Measurements from ENCODE around the gene ABCC3.

The ABCC3 gene, protein sequence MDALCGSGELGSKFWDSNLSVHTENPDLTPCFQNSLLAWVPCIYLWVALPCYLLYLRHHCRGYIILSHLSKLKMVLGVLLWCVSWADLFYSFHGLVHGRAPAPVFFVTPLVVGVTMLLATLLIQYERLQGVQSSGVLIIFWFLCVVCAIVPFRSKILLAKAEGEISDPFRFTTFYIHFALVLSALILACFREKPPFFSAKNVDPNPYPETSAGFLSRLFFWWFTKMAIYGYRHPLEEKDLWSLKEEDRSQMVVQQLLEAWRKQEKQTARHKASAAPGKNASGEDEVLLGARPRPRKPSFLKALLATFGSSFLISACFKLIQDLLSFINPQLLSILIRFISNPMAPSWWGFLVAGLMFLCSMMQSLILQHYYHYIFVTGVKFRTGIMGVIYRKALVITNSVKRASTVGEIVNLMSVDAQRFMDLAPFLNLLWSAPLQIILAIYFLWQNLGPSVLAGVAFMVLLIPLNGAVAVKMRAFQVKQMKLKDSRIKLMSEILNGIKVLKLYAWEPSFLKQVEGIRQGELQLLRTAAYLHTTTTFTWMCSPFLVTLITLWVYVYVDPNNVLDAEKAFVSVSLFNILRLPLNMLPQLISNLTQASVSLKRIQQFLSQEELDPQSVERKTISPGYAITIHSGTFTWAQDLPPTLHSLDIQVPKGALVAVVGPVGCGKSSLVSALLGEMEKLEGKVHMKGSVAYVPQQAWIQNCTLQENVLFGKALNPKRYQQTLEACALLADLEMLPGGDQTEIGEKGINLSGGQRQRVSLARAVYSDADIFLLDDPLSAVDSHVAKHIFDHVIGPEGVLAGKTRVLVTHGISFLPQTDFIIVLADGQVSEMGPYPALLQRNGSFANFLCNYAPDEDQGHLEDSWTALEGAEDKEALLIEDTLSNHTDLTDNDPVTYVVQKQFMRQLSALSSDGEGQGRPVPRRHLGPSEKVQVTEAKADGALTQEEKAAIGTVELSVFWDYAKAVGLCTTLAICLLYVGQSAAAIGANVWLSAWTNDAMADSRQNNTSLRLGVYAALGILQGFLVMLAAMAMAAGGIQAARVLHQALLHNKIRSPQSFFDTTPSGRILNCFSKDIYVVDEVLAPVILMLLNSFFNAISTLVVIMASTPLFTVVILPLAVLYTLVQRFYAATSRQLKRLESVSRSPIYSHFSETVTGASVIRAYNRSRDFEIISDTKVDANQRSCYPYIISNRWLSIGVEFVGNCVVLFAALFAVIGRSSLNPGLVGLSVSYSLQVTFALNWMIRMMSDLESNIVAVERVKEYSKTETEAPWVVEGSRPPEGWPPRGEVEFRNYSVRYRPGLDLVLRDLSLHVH (N-terminal part only)

DNA sequence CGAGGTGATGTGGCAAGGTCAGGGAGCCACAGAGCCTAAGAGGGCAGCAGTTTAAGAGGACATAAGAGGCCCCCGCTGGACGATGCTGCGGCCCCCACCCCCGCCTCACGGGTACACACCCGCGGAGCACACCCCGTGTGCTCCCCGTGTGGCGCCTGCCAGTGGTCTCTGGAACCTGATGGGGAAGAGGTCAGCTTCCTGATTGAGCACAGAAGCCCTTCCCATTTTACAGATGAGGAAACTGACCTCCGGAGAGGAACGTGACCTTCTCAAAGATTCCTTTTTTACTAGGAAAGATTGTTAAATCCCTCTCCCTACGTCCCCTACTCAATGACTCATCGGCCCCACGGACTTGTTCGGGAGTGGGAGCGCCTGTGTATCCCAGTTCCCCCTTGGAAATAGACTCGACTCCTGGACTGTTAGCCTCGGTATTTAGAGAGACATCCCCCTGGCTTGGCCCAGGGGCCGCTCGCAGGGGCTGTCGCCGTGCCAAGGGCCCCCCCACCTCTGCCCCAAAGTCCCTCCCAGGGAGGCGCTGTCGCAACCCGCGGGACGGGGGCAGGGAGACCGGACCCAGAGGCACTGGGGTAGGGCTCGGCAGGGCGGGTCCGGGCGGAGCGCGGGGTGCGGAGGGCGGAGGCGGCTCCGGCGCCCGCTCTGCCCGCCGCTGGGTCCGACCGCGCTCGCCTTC, at the start of gene ABCC3:
Gene ABCC3 (plus strand): TSS at position 658 of the 691 bp plus-strand sequence. CDS start 56 bp downstream, outside the sequence.
- H3K4me1 Mint-ChIP-seq (ENCODE audit: low read depth): peaks cover 92% of the 10 kb centered on the region
- peak within 1 kb of the TSS; percentile 77 for H3K4me3 Mint-ChIP-seq
- peaks cover 36% of the 10 kb centered on the region for H3K27me3 Mint-ChIP-seq
- H3K27ac Mint-ChIP-seq: peak within 1 kb of the TSS; percentile 79
- intact Hi-C loops (cut with micrococcal nuclease): loop anchor here (10.0 kb wide), 1 partner anchor 70 kb away; the partner anchor contains the start of gene ANKRD40
- H3K36me3 Mint-ChIP-seq (ENCODE audit: low read depth): peaks cover 8% of the 10 kb centered on the region
- no peaks in the 10 kb centered on the region for H3K9me3 Mint-ChIP-seq

DNA sequence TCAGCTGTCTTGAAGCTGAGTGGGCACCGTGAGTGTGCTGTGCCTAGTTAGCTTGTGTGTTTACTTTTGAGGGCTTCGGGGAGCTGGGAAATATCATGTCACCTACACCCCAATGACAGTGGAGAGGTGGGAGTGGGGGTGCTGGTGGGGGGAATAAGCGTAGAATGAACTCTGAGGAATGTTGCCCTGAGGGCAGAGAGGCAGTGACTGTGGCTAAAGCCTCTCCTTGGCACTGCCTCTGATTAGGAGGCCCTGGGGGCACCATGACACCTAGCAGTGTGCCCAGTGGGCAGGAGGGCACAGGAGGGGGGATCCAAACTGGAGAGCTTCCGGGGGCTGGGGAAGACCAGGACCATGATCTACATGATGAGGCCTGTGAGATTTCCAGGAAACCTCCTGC, 49.3 kb upstream of the ABCC3 start:
- Mint-ChIP-seq H3K27me3 (peaks cover 52% of the 10 kb centered on the region), H3K36me3 (ENCODE audit: low read depth) (no peaks in the 10 kb centered on the region), H3K9me3 (no peaks in the 10 kb centered on the region), H3K4me3 (no peak overlapping the region), H3K27ac (no peak overlapping the region), H3K4me1 (ENCODE audit: low read depth) (no peaks in the 10 kb centered on the region)
- intact Hi-C loops (cut with micrococcal nuclease): no loop called here

DNA sequence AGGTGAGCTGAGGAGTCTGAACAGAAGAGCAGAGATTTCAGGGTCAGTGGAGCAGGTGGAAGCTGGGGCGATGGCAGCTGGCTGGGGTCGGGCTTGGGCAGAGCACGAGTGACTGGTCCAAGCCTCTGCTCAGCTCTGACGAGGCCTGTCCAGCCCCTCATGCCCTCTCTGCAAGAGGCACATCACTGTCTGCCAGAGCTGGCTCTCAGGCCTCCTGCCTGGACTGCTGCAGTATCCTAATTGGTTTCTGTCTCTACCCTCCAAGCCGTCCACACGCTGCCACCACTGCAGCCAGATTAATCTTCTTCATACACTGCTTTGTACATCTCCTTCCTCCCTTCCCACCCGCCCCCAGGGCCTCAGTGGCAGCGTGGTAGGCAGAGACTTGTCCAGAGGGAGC, 48.8 kb upstream of the ABCC3 start:
- Mint-ChIP-seq H3K9me3 (no peaks in the 10 kb centered on the region), H3K36me3 (ENCODE audit: low read depth) (no peaks in the 10 kb centered on the region), H3K27ac (no peak overlapping the region), H3K27me3 (peaks cover 47% of the 10 kb centered on the region), H3K4me3 (no peak overlapping the region), H3K4me1 (ENCODE audit: low read depth) (no peaks in the 10 kb centered on the region)
- intact Hi-C loops (cut with micrococcal nuclease): no loop called here

DNA sequence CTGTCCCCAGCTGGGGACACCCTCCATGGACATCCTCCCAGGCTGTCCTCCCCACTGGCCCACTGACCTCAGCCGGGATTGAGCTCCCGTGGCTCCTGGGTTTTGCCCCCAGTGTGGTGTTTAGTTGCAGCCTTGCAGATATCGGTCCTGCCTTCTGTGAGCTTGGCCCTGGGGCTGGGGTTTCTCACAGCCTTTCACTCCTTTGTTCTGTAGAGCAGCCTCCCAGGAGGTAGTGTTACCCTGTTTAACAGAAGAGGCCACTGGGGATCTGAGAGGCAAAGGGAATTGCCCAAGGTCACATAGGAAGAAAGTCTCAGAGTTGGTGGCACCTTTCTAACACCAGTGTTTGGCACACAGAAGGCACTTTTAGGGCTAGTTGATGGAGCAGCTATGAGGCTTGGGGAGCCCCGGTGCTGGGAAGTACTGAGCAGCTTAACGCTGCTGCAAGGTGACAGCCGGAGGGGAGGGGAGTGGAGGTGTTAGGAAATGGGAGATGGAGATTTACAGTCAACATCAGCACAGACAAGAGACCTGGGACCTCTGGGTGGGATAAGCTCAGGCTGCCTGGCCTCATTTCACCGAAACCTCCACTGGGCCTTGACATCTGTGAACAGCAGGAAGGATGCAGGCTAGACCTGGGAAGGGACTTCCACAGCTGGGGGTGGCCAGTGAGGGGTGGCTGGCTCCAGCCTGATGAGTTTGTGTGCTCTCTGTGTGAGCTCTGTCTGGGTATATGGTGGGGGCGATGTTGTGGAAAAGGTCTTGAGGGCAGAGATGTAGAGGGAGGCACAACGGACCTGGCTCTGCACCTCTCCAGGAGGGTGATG, 48.0 kb upstream of the ABCC3 start:
- no peaks in the 10 kb centered on the region for H3K36me3 Mint-ChIP-seq (ENCODE audit: low read depth)
- H3K9me3 Mint-ChIP-seq: no peaks in the 10 kb centered on the region
- H3K4me1 Mint-ChIP-seq (ENCODE audit: low read depth): no peaks in the 10 kb centered on the region
- no peak overlapping the region for H3K4me3 Mint-ChIP-seq
- intact Hi-C loops (cut with micrococcal nuclease): no loop called here
- peaks cover 48% of the 10 kb centered on the region for H3K27me3 Mint-ChIP-seq
- no peak overlapping the region for H3K27ac Mint-ChIP-seq

DNA sequence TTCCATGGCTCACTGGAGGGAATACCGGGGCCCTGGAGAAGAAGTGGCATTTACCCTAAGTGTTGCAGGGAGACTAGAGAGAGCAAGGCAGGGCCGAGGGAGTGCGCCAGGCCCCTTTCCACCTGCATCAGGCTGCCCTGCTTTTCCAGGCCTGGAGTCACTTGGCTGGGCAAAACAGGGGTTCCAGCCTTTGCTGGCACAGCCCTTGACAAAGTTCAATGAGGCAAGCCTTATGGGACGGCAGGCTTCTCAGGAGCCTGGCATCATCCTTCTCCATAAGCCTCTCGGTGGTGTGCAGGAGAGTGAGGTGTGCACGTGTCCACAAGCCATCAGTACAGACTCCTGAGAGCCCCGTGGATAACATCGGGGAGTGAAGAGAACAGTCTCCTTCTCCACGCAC, 47.1 kb upstream of the ABCC3 start:
- peaks cover 46% of the 10 kb centered on the region for H3K27me3 Mint-ChIP-seq
- no peaks in the 10 kb centered on the region for H3K9me3 Mint-ChIP-seq
- H3K36me3 Mint-ChIP-seq (ENCODE audit: low read depth): no peaks in the 10 kb centered on the region
- intact Hi-C loops (cut with micrococcal nuclease): no loop called here
- H3K4me3 Mint-ChIP-seq: no peak overlapping the region
- no peak overlapping the region for H3K27ac Mint-ChIP-seq
- no peaks in the 10 kb centered on the region for H3K4me1 Mint-ChIP-seq (ENCODE audit: low read depth)

DNA sequence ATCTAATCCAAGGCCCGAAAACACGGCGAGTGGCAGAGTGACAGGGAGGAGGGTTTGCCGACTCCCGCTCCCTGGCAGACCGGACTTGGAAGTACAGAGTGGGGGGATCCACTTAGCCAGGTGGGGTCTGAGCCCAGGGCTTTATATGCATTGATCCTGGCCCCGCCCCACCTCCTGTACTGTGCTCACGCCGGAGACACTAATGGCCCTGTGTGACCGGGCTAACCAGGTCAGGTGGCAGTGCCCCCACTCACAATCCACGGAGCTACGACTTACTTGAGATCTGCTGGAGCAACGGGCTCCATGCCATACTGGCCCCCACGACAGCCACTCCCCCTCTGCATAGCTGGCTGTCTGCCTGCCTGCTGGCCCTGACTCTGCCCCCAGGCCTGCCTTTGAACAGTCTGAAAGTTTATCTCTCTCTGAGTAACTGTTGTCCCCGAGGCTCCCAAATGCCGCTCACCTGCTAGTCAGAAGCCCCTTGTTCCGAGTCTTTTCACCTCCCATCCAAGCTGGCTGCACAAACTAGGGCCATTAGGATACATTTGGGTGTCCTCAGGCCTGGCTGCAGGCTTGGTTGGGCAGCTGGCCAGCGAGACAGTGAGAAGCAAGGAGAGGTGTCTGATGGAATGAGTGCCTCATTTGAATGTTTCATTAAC, 46.2 kb upstream of the ABCC3 start:
- H3K9me3 Mint-ChIP-seq: no peaks in the 10 kb centered on the region
- H3K27ac Mint-ChIP-seq: no peak overlapping the region
- H3K4me3 Mint-ChIP-seq: no peak overlapping the region
- H3K4me1 Mint-ChIP-seq (ENCODE audit: low read depth): no peaks in the 10 kb centered on the region
- intact Hi-C loops (cut with micrococcal nuclease): no loop called here
- peaks cover 41% of the 10 kb centered on the region for H3K27me3 Mint-ChIP-seq
- no peaks in the 10 kb centered on the region for H3K36me3 Mint-ChIP-seq (ENCODE audit: low read depth)

DNA sequence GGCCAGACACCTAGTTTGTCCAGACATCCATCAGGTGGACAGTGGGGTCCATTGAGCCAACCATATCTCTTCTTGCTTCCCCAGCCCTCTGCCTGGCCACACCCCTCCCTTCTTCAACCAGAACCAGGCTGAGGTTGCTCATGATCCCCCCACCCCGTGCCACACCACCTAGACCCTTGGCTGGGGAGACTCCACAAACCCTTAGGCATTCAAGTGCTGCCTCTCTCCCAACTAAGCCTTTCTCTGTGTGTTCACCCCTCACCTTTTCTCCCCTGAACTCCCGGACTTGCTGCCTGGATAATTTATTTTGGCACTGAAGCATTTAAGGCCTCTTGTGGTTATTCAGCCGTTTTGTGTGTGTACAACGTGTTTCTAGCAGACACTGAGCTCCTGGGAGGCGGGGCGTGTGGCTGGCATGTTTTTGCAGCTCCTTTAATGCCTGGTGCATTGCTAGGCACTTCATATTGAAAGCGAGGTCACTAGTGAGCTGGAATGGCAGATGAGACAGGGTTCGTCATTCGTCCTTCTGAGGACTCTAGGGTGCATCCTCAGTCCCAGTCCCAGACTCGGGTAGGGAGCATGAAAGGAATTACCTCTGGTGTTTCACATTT, 45.5 kb upstream of the ABCC3 start:
- Mint-ChIP-seq H3K4me3 (no peak overlapping the region), H3K36me3 (ENCODE audit: low read depth) (no peaks in the 10 kb centered on the region)
- intact Hi-C loops (cut with micrococcal nuclease): no loop called here

DNA sequence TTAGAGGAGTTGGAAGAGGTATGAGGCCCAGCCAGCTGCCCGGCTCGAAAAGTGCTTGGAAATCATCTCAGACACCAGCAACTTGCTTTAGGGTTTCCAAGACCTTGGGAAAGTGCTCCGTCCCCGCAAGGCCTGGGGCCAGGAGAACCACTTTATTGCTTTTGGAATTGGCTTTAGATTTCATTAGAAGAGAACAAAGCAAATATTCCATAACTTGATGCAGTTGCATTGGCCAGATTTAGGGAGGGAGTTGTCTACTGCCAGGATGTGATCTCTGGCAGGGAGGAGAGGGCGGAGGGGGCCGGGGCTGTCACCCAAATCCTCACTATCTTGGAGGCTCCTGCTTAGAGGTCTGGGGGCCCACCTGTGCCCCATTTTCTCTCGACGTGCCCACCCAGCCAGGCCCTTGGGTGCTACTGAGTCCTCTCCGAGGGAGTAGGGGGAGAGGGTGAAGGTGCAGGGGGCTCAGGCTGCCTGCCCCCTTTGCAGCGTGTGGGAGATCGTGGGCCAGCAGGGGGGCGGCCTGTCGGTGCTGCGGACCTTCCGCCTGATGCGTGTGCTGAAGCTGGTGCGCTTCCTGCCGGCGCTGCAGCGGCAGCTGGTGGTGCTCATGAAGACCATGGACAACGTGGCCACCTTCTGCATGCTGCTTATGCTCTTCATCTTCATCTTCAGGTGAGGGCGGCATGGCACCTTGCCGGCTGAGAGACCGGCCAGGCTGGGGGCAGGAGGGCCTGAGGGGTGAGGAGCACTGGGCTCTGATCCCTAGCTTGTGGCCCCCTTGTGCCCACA, 43.5 kb upstream of the ABCC3 start:
- Mint-ChIP-seq H3K4me3 (no peak overlapping the region), H3K27me3 (peaks cover 41% of the 10 kb centered on the region), H3K4me1 (ENCODE audit: low read depth) (peaks cover 12% of the 10 kb centered on the region), H3K36me3 (ENCODE audit: low read depth) (no peaks in the 10 kb centered on the region), H3K9me3 (no peaks in the 10 kb centered on the region), H3K27ac (no peak overlapping the region)
- intact Hi-C loops (cut with micrococcal nuclease): no loop called here

More for the DNA sequence above, 45.5 kb upstream of the ABCC3 start:
- peaks cover 2% of the 10 kb centered on the region for H3K4me1 Mint-ChIP-seq (ENCODE audit: low read depth)
- H3K27ac Mint-ChIP-seq: no peak overlapping the region
- H3K9me3 Mint-ChIP-seq: no peaks in the 10 kb centered on the region
- peaks cover 34% of the 10 kb centered on the region for H3K27me3 Mint-ChIP-seq

DNA sequence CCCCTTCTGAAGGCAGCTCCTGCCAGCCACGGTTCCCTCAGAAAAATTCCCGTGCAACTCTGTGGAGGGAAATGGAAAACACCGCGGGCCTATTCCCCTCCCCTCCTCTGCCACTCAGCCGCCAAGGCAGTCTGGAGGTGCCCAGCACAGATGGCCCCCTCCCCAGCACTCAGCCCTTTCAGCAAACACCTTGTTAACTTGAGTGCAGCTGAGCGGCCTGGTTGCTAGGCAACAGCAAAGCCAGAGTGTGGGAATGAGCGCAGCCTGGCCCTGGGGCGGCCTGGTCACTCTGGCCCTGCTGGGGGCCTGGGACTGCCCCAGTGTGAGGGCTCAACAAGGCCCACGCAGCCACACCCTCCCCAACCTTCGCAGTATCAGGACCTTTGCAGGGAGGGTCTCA, 41.4 kb upstream of the ABCC3 start:
- Mint-ChIP-seq H3K36me3 (ENCODE audit: low read depth) (no peaks in the 10 kb centered on the region), H3K27ac (no peak overlapping the region), H3K4me3 (no peak overlapping the region), H3K9me3 (no peaks in the 10 kb centered on the region), H3K27me3 (peaks cover 30% of the 10 kb centered on the region), H3K4me1 (ENCODE audit: low read depth) (peaks cover 12% of the 10 kb centered on the region)
- intact Hi-C loops (cut with micrococcal nuclease): no loop called here

DNA sequence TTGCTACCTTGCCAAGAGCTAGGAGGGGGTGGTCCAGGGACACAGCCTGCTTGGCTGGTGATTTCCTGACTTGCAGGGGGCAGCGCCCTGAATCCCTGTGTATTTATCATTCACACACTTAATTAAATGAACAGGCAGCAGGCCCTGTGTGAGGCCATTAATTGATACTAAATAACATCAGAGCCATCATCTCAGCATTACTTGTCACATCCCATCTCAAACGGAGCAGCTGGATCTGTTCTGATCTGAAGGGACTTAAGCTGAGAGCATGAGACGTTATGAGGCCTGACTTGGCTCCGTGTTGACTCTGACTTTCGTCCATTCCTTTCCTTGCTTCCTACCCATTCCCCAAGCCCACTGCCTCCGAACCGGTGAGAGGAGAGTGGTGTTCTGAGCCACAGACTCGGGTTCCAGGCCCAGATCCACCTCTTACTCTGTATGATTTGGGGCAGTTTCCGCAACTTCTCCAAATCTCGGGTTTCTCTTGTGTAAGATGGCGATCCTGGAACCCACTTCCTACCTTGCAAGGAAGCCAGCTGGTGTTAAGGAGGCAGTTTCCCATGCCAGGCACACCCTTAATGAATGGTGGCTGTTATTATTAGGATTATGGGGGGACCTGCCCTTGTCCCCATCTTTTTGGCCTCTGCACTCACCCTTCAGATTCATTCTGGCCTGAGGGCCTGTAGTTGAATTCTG, 40.4 kb upstream of the ABCC3 start:
- intact Hi-C loops (cut with micrococcal nuclease): no loop called here
- Mint-ChIP-seq H3K36me3 (ENCODE audit: low read depth) (no peaks in the 10 kb centered on the region), H3K9me3 (no peaks in the 10 kb centered on the region), H3K27me3 (peaks cover 29% of the 10 kb centered on the region), H3K4me3 (no peak overlapping the region), H3K27ac (no peak overlapping the region), H3K4me1 (ENCODE audit: low read depth) (peaks cover 12% of the 10 kb centered on the region)

DNA sequence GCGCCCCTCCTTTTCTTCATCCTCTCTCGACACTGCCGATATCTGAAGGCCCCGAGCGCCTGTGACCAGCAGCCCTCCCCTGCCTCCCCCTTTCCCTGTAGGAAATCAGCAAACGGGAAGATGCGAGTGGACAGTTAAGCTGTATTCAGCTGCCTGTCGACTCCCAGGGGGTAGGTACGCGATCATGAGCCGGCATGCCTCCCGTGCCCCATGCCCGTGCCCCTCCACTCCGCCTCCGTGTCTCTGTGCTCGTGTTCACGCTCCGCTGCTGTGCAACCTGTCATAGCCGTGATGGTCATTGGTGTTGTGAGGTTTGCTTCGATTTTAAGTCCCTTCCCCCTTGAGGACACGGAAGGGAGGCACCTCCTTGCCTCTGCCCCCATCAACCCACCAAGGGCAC, 39.8 kb upstream of the ABCC3 start:
- Mint-ChIP-seq H3K36me3 (ENCODE audit: low read depth) (no peaks in the 10 kb centered on the region), H3K4me3 (no peak overlapping the region), H3K9me3 (no peaks in the 10 kb centered on the region), H3K27ac (no peak overlapping the region), H3K4me1 (ENCODE audit: low read depth) (peaks cover 12% of the 10 kb centered on the region), H3K27me3 (peaks cover 31% of the 10 kb centered on the region)
- intact Hi-C loops (cut with micrococcal nuclease): no loop called here
